Esophagus squamous epithelium (tissue), 5 donors: ENCODE results near the gene CACNA1B. TPM values are rescaled to one million over a fixed set of nuclear protein-coding genes. Genes with fewer than 3 reads are reported as not detected.

ENCODE experiments used
- DNase-seq: peaks from one replicate; lab custom pipeline; 2025; lab: John Stamatoyannopoulos, UW
- H3K27ac ChIP-seq, 4 donors: fragments of 200-600 bp; sonication (generic); one replicate each; pipeline ENCODE4 v1.5.1; 2016 to 2019; ENCODE audit warnings: mild to moderate bottlenecking in 1 of 4
- H3K27me3 ChIP-seq, 4 donors: fragments of 200-600 bp; sonication (generic); 1 replicate in 3 of 4; 2 replicates in 1 of 4; pipeline versions ENCODE4 v1.5.1 to v1.6.0; 2017 to 2021; ENCODE audit warnings: antibody characterized with exemption in 1 of 4
- H3K36me3 ChIP-seq, 3 donors: fragments of 200-600 bp; sonication (generic); one replicate each; pipeline ENCODE4 v1.5.1; 2016 to 2019
- H3K4me1 ChIP-seq, 3 donors: fragments of 200-600 bp; sonication (generic); one replicate each; pipeline ENCODE4 v1.5.1; 2017 to 2019
- H3K4me3 ChIP-seq, 4 donors: fragments of 200-600 bp; sonication (generic); 1 replicate in 3 of 4; 2 replicates in 1 of 4; pipeline ENCODE4 v1.5.1; 2016 to 2019; ENCODE audit warnings: mild to moderate bottlenecking in 2 of 4, moderate library complexity in 1 of 4
- H3K9me3 ChIP-seq, 3 donors: fragments of 200-600 bp; sonication (generic); one replicate each; pipeline ENCODE4 v1.5.1; 2016 to 2019
- CTCF ChIP-seq, 6 experiments: fragments of 450-650 bp in 4 of 6; fragments of 200-600 bp in 2 of 6; sonication (generic) in 2 of 6; IDR thresholded peaks; one replicate each; pipeline ENCODE4 v1.5.1; 2016 to 2019; ENCODE audit warnings: antibody characterized with exemption in 6 of 6, mild to moderate bottlenecking in 4 of 6, moderate library complexity in 4 of 6
- POLR2A ChIP-seq, 4 donors: fragments of 450-650 bp; IDR thresholded peaks; one replicate each; pipeline ENCODE4 v1.6.1; 2017; ENCODE audit warnings: antibody characterized with exemption in 4 of 4, mild to moderate bottlenecking in 4 of 4, moderate library complexity in 3 of 4
- WGBS, 2 donors: methylation state at CpG; one replicate each; pipeline ENCODE4 v1.1.5; 2018; 5-methylcytosine and 5-hydroxymethylcytosine counted together
- intact Hi-C: fragments of 100-400 bp; cut with DNase I; formaldehyde crosslinking; loops from one replicate; pipeline ENCODE4 v1.15.0; 2022
- total RNA-seq, 4 donors: library from RNA; depleted of rRNA; stranded (reverse); fragments of >200 nt; gene quantifications; one replicate each; pipeline ENCODE4 v1.1.0, GENCODE V29; 2016
- donor health status: DM: yes; HTN: yes; CAD: no.

CACNA1B gene
- total RNA-seq, 4 donors from 2014 or later: not detected

DNA sequence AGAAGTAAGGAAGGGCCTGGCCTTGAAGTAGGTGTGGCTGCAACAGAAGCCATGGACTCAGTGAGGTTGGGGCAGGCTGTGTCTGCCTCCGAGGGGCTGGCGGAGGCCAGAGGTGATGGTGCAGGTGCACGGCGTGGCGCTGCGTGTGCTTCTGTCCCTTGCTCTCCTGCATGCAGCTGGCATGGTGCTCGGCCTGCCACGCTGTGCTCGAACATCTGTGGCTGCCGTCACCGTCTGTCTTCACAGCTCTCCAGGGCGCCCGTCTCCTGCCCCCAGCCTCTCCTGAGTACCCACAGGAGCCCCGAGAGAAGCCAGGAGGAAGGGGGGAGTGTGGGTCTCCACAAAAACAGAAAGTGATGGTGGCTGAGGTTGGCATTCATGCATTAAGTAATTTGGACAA, 193.7 kb downstream of the CACNA1B start:
- intact Hi-C loops: no loop called here
- Histone ChIP-seq H3K27ac (no peak overlapping the region), H3K27me3 (peaks cover 0 to 20% (median 0%) of the 10 kb centered on the region in 4 donors), H3K4me1 (no peaks in the 10 kb centered on the region), H3K9me3 (no peaks in the 10 kb centered on the region), H3K4me3 (no peak overlapping the region), H3K36me3 (no peaks in the 10 kb centered on the region)
- no peak for DNase-seq
- 89% methylated on average over 5 of the region's 14 CpGs; no CpG with 5 or more reads in 1 of the 2 donors for WGBS, 2 donors
- no peak for TF ChIP-seq POLR2A (IDR thresholded peaks at IDR 0.05)
- no peak for TF ChIP-seq CTCF (IDR thresholded peaks at IDR 0.05)

- Histone ChIP-seq H3K4me3 (no peak overlapping the region), H3K27me3 (peaks cover 0 to 20% (median 0%) of the 10 kb centered on the region in 4 donors), H3K36me3 (no peaks in the 10 kb centered on the region), H3K27ac (no peak overlapping the region), H3K4me1 (no peaks in the 10 kb centered on the region), H3K9me3 (no peaks in the 10 kb centered on the region)
- 84 to 90% methylated on average over 6 of the region's 6 CpGs for WGBS, 2 donors
- intact Hi-C loops: no loop called here
- TF ChIP-seq CTCF (IDR thresholded peaks at IDR 0.05) (no peak), POLR2A (IDR thresholded peaks at IDR 0.05) (no peak)
- no peak for DNase-seq
Measured at GRCh38 chr9:138071731-138072130, 194.1 kb downstream of the CACNA1B start.

GRCh38 chr9:138072161-138072842, 194.7 kb downstream of the CACNA1B start:
- H3K4me1 ChIP-seq: no peaks in the 10 kb centered on the region
- H3K9me3 ChIP-seq: no peaks in the 10 kb centered on the region
- H3K36me3 ChIP-seq: no peaks in the 10 kb centered on the region
- TF ChIP-seq CTCF (IDR thresholded peaks at IDR 0.05) (no peak), POLR2A (IDR thresholded peaks at IDR 0.05) (no peak)
- no peak overlapping the region for H3K4me3 ChIP-seq
- peaks cover 0 to 20% (median 0%) of the 10 kb centered on the region in 4 donors for H3K27me3 ChIP-seq
- 52 to 67% methylated on average over 4 to 11 of the region's 12 CpGs for WGBS, 2 donors
- H3K27ac ChIP-seq: no peak overlapping the region
- intact Hi-C loops: no loop called here
- DNase-seq: no peak

GRCh38 chr9:138072897-138073296, 195.3 kb downstream of the CACNA1B start:
- Histone ChIP-seq H3K36me3 (no peaks in the 10 kb centered on the region), H3K27me3 (peaks cover 0 to 23% (median 0%) of the 10 kb centered on the region in 4 donors), H3K4me1 (no peaks in the 10 kb centered on the region), H3K4me3 (no peak overlapping the region), H3K9me3 (no peaks in the 10 kb centered on the region), H3K27ac (no peak overlapping the region)
- WGBS, 2 donors: 61% methylated on average over 5 of the region's 9 CpGs; no CpG with 5 or more reads in 1 of the 2 donors
- TF ChIP-seq CTCF (IDR thresholded peaks at IDR 0.05) (no peak), POLR2A (IDR thresholded peaks at IDR 0.05) (no peak)
- DNase-seq: no peak
- intact Hi-C loops: no loop called here

DNA sequence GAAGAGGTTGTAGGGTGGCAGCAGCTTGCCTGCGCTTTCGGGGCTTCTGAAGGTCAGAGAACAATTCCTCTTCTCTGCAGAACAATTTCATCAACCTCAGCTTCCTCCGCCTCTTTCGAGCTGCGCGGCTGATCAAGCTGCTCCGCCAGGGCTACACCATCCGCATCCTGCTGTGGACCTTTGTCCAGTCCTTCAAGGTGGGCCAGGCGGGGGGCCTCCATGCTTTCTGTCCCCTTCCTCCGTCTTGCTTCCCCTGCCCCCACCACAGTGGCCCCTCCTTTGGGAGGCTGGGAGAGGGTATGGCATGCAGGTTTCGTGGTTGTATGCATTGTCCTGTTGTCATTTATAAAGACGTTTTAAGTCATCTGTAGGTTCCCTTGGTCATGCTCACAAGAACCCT, 195.8 kb downstream of the CACNA1B start:
- intact Hi-C loops: no loop called here
- H3K27ac ChIP-seq: no peak overlapping the region
- H3K27me3 ChIP-seq: peaks cover 0 to 28% (median 0%) of the 10 kb centered on the region in 4 donors
- no peak for TF ChIP-seq POLR2A (IDR thresholded peaks at IDR 0.05)
- TF ChIP-seq CTCF (IDR thresholded peaks at IDR 0.05): no peak
- no peak overlapping the region for H3K4me3 ChIP-seq
- no peaks in the 10 kb centered on the region for H3K36me3 ChIP-seq
- H3K9me3 ChIP-seq: no peaks in the 10 kb centered on the region
- no peaks in the 10 kb centered on the region for H3K4me1 ChIP-seq
- DNase-seq: no peak
- 90 to 91% methylated on average over 10 to 12 of the region's 12 CpGs for WGBS, 2 donors
